Choroid plexus epithelial cell (primary cell): ENCODE results near the gene PLD4.
"Not testable (repeated sequence)": the region's sequence is repeated elsewhere in the genome, so short reads cannot be mapped to it uniquely, and the experiment has no call there.

Experiments used
- DNase-seq: peaks from one replicate; pipeline ENCODE4 v3.0.0-alpha.2; 2010; ENCODE audit warnings: low read depth
- H3K4me3 ChIP-seq: 2 replicates; pipeline ENCODE4 v1.5.1; 2011; ENCODE audit warnings: low read depth, mild to moderate bottlenecking, control low read depth, low read length, moderate library complexity
- TF ChIP-seq, protein P1 (sequence below): conservative IDR thresholded peaks from 2 replicates; pipeline ENCODE4 v1.5.1; 2011; ENCODE audit warnings: low read depth, mild to moderate bottlenecking, control low read depth, inconsistent platforms, low read length, moderate library complexity

Gene PLD4

DNA sequence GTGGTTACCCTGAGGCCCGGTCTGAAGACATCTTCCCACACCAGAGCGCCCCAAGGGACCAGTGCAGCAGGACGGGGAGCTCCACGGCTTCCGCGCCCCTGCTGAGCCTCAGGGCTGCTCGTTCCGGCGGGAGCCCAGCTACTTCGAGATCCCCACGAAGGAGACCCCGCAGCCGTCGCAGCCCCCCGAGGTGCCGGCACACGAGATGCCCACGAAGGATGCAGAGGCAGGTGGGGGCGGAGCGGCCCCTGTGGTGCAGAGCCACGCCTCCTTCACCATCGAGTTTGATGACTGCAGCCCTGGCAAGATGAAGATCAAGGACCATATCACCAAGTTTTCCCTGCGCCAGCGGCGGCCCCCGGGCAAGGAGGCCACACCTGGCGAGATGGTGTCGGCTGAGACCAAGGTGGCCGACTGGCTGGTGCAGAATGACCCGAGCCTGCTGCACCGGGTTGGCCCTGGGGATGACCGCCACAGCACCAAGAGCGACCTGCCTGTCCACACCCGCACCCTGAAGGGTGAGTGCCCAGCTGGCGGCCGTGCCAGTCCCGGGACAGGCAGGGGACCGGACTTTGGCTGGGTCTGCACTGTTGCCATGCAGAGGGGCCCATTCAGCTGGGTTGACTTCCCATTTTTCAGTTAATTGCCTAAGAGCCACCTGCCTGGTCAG lies 41.6 kb upstream of the PLD4 start:
- no peak overlapping the region for H3K4me3 ChIP-seq
- DNase-seq, result no peak
- TF ChIP-seq, protein P1, sequence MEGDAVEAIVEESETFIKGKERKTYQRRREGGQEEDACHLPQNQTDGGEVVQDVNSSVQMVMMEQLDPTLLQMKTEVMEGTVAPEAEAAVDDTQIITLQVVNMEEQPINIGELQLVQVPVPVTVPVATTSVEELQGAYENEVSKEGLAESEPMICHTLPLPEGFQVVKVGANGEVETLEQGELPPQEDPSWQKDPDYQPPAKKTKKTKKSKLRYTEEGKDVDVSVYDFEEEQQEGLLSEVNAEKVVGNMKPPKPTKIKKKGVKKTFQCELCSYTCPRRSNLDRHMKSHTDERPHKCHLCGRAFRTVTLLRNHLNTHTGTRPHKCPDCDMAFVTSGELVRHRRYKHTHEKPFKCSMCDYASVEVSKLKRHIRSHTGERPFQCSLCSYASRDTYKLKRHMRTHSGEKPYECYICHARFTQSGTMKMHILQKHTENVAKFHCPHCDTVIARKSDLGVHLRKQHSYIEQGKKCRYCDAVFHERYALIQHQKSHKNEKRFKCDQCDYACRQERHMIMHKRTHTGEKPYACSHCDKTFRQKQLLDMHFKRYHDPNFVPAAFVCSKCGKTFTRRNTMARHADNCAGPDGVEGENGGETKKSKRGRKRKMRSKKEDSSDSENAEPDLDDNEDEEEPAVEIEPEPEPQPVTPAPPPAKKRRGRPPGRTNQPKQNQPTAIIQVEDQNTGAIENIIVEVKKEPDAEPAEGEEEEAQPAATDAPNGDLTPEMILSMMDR, result no peak

DNA sequence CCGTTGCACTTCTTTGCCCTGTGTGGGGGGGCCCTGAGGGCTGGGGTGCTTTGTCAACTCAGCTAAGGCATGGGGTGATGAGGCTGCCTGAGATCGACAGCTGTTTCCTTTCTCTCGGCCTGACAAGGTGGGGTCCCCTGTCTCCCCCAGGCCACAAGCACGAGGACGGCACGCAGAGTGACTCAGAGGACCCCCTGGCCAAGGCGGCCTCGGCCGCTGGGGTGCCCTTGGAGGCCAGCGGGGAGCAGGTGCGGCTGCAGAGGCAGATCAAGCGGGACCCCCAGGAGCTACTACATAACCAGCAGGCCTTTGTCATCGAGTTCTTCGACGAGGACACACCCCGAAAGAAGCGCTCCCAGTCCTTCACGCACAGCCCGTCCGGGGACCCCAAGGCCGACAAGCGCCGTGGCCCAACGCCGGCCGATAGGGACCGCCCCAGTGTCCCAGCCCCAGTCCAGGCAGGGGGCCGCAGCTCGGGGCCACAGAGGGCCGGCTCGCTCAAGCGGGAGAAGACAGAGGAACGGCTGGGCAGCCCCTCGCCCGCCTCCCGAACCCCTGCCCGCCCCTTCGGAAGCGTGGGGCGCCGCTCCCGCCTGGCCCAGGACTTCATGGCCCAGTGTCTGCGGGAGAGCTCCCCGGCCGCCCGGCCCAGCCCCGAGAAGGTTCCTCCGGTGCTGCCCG lies 40.9 kb upstream of the PLD4 start:
- TF ChIP-seq, protein P1, result no peak
- H3K4me3 ChIP-seq, result no peak overlapping the region
- no peak for DNase-seq

DNA sequence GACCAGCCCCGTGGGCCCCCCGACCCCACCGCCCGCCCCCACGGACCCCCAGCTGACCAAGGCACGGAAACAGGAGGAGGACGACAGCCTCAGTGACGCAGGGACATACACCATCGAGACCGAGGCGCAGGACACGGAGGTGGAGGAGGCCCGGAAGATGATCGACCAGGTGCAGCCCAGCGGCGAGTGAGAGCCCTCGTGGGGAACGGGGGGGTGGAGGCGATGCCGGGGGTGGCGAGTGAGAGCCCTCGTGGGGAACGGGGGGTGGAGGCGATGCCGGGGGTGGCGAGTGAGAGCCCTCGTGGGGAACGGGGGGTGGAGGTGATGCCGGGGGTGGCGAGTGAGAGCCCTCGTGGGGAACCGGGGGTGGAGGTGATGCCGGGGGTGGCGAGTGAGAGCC lies 40.3 kb upstream of the PLD4 start:
- not testable (repeated sequence) for DNase-seq, H3K4me3 ChIP-seq

DNA sequence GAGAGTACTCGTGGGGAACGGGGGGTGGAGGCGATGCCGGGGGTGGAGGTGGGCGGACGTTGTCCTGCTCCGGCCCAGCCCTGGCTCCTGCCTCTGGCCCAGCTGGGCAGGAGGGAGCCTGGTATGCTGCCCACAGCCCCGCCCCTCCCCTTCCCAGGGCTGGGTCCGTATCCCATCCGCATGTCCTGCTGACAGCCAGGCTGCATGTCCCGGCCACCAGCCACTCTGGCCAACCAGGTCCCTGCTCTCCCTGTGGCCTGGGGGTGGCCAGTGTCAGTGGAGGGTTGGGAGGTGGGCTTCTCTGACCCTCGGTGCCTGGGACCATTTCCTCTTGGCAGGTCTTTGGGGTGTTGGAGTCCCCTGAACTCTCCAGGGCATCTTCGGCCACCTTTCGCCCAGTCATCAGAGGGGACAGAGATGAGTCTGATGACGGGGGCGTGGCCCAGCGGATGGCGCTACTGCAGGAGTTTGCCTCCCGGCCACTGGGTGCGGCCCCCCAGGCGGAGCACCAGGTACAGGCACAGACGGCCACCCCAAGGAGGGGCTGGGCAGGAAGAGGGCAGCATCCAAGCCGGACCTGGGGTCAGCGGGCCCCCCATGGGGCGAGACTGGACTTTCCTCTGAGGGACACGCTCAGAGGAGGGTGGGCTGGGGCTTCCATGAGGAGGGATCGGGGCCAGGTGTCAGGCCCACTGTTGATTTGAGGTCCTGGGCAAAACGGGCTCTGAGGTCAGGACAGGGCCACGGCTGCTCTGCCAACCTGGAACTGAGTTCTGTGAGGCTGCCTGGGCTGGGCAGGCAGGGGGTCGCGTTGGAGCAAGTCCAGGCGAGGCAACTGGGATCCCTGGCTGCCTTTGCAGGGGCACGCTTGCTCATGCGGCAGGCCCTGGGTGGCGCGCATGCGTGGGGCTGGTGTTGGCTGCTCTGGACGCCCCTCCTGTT lies 39.4 kb upstream of the PLD4 start:
- H3K4me3 ChIP-seq, result no peak overlapping the region
- TF ChIP-seq, protein P1, result no peak
- DNase-seq, result no peak

DNA sequence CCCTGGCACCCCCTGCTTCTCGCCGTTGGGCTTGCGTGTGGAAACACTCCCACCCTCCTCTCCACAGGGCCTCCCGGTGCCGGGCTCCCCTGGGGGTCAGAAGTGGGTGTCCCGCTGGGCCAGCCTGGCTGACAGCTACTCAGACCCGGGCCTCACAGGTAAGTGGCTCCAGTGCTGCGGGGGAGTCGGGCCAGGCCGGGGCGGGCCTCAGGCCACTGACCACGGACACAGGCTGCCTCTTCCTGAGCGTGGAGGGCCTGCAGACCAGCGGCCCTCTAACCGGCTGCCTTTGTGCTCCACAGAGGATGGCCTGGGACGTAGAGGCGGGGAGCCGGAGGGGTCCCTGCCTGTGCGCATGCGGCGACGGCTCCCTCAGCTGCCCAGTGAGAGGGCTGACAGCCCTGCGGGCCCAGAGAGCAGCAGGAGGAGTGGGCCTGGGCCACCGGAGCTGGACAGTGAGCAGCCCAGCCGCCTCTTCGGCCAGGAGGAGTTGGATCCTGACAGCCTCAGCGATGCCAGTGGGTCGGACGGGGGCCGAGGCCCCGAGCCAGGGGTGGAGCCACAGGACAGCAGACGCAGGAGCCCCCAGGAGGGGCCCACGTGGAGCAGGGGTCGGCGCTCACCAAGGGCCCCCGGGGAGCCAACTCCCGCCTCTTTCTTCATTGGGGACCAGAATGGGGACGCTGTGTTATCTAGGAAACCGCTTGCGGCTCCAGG lies 38.5 kb upstream of the PLD4 start:
- TF ChIP-seq, protein P1, result no peak
- H3K4me3 ChIP-seq, result no peak overlapping the region
- DNase-seq, result no peak

DNA sequence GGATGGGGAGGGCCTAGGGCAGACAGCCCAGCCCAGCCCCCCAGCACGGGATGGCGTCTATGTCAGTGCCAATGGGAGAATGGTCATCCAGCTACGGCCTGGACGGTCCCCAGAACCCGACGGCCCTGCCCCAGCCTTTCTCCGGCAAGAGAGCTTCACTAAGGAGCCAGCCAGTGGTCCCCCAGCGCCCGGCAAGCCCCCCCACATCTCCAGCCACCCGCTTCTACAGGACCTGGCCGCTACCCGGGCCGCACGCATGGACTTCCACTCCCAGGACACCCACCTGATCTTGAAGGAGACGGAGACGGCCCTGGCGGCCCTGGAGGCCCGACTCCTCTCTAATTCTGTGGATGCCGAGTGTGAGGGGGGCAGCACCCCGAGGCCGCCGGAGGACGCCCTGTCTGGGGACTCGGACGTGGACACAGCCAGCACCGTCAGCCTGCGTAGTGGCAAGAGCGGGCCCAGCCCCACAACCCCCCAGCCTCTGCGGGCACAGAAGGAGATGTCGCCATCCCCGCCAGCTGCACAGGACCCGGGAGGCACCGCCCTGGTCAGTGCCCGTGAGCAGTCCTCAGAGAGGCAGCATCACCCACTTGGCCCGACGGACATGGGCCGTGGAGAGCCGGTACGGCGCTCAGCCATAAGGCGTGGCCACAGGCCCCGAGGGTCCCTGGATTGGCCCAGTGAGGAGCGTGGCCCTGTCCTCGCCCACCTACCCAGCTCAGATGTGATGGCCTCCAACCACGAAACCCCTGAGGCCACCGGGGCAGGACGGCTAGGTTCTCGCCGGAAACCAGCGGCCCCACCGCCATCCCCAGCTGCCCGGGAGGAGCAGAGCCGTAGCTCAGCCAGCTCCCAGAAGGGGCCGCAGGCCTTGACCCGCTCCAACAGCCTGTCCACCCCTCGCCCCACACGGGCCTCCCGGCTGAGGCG lies 37.7 kb upstream of the PLD4 start:
- DNase-seq, result no peak
- TF ChIP-seq, protein P1, result no peak
- no peak overlapping the region for H3K4me3 ChIP-seq
